Stimulated activated CD4-positive, alpha-beta T cell treated with anti-CD3 and anti-CD28 coated beads, Interleukin-4, amount 100 ng/mL, for 24 hours (primary cell): ENCODE data around the gene ABLIM3.
A peak's percentile ranks its signal among the peaks of the same experiment; 100 is the strongest.

Experiments
- DNase-seq: peaks from one replicate; pipeline ENCODE4 v3.0.0-alpha.2; 2020

ABLIM3 gene

GRCh38 chr5:149221326-149221725, 80.0 kb downstream of the ABLIM3 start:
- no peak for DNase-seq

GRCh38 chr5:149221731-149222342, 80.5 kb downstream of the ABLIM3 start:
- no peak for DNase-seq

GRCh38 chr5:149223081-149223848, 82.0 kb downstream of the ABLIM3 start:
- DNase-seq, result no peak

- DNase-seq, result no peak
Measured at GRCh38 chr5:149224282-149224681, 83.0 kb downstream of the ABLIM3 start.

GRCh38 chr5:149227168-149227826, 86.0 kb downstream of the ABLIM3 start:
- no peak for DNase-seq

- DNase-seq, result no peak
Measured at GRCh38 chr5:149228618-149229297, 87.5 kb downstream of the ABLIM3 start.

- DNase-seq, result no peak
Measured at GRCh38 chr5:149229298-149229937, 88.1 kb downstream of the ABLIM3 start.

GRCh38 chr5:149235841-149236240, 94.5 kb downstream of the ABLIM3 start:
- DNase-seq, result no peak

- no peak for DNase-seq
Measured at GRCh38 chr5:149237662-149238061, 96.4 kb downstream of the ABLIM3 start.

- no peak for DNase-seq
Measured at GRCh38 chr5:149238540-149238939, 97.2 kb downstream of the ABLIM3 start.

GRCh38 chr5:149239917-149240316, 98.6 kb downstream of the ABLIM3 start:
- no peak for DNase-seq

GRCh38 chr5:149240354-149240998, 99.2 kb downstream of the ABLIM3 start:
- peak; percentile 79 for DNase-seq

GRCh38 chr5:149242339-149242738, 101.0 kb downstream of the ABLIM3 start:
- DNase-seq, result no peak

GRCh38 chr5:149246906-149247305, 105.6 kb downstream of the ABLIM3 start:
- DNase-seq, result no peak

GRCh38 chr5:149247726-149248125, 106.4 kb downstream of the ABLIM3 start:
- no peak for DNase-seq

GRCh38 chr5:149251546-149251945, 110.3 kb downstream of the ABLIM3 start:
- no peak for DNase-seq

- DNase-seq, result no peak
Measured at GRCh38 chr5:149254506-149254905, 113.2 kb downstream of the ABLIM3 start.

- no peak for DNase-seq
Measured at GRCh38 chr5:149256451-149256850, 115.2 kb downstream of the ABLIM3 start.

- DNase-seq, result no peak
Measured at GRCh38 chr5:149257131-149257530, 115.8 kb downstream of the ABLIM3 start.

GRCh38 chr5:149257889-149258705, 116.8 kb downstream of the ABLIM3 start:
- no peak for DNase-seq

- DNase-seq, result no peak
Measured at GRCh38 chr5:149260761-149261160, 119.5 kb downstream of the ABLIM3 start.

GRCh38 chr5:149261246-149261645, 120.0 kb downstream of the ABLIM3 start:
- DNase-seq, result no peak
